ENCODE measurements around the gene NTN5. TPM values are rescaled to one million over a fixed set of nuclear protein-coding genes. Genes with fewer than 3 reads are reported as not detected.

Gene NTN5
- total RNA-seq, 2 experiments from 2014 or later = 1.8 to 2.3 TPM

DNA sequence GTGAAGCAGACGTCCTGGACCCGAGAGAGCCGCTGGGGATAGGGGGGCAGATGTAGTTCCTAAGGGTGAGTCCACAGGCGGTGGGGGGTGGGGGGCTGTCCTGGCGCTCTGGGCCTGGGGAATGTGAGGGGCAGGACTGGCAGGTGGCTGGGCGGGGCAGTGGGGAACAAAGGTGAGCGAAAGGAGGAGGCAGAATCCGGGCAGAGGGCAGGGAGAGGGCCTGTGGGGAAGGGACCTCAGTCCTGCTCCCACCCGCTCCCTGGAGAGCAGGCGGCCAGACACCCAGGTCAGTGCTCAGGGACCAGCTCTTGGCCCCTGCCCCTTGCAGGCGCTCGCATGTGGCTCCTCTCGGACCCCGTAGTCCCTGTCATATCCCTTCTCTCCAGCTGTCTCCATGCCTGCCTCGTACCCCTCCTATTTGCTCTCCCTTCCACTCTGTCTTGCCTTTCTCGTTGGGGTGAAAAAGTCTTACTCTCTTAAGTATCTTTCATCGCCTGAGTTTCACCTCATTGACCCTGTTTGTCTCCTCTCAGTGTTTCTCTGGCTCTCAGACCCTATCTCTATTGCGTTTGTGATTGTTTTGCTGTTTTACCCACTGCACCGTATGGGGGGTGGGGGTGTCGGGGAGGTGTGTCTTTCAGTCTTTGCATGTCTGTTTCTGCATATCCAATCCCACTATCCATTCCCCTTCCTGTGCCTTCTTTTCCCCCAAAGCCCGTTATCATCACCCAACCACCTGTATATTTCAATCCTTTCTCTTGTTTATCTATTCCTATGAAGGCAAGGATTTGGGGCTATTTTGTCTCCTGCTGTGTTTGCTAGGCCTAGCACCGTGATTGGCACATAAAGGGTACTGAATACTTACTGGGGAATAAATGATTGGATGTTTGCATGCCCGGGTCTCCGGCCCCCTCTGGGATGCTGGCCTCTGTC is 47.8 kb downstream of the NTN5 start:
- DNase-seq (no peak), ATAC-seq (ENCODE audit: low read depth) (no peak)
- Mint-ChIP-seq H3K27ac (peak overlapping the region; percentile 97), H3K36me3 (peaks cover 9% of the 10 kb centered on the region), H3K9me3 (no peaks in the 10 kb centered on the region), H3K4me3 (peak overlapping the region; percentile 92), H3K27me3 (no peaks in the 10 kb centered on the region), H3K4me1 (peaks cover 36% of the 10 kb centered on the region)
- POLR2A ChIA-PET = no interaction called here

DNA sequence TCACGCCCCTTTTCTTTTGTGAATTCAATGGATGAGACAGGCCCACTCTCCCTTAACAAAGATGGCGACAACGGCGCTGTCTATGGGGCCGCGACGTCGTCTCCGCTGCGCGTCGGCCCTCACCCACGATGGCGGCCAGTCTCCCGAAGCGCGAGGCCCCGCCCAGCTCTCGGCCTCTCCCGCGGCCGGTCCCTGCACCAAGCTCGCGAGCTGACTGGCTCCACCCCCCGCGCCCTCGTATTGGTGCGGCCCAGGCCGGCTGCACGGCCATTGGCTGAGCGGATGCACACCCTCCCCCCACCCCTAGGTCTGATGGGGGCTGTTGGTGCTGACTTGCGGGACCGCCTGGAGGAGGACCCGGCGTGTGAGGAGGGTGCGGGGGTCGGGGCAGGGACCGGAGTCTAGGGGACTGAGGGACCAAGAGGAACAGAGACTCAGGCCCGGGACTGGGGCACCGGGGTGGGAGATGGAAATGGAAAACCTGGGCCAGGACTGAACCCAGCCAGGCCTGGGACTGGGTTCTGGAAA is 48.7 kb downstream of the NTN5 start:
- H3K27ac Mint-ChIP-seq = peak overlapping the region; percentile 97
- peaks cover 41% of the 10 kb centered on the region for H3K4me1 Mint-ChIP-seq
- peak; percentile 82 for ATAC-seq (ENCODE audit: low read depth)
- POLR2A ChIA-PET = interaction anchor here (0.8 to 2.9 kb wide), 5 partner anchors 9 to 22 kb away, joined by 3 to 23 read pairs (median 4); partner anchors contain the start of gene DBP
- H3K36me3 Mint-ChIP-seq = peaks cover 12% of the 10 kb centered on the region
- H3K27me3 Mint-ChIP-seq = no peaks in the 10 kb centered on the region
- H3K9me3 Mint-ChIP-seq = no peaks in the 10 kb centered on the region
- DNase-seq = peak; percentile 98
- peak overlapping the region; percentile 92 for H3K4me3 Mint-ChIP-seq

DNA sequence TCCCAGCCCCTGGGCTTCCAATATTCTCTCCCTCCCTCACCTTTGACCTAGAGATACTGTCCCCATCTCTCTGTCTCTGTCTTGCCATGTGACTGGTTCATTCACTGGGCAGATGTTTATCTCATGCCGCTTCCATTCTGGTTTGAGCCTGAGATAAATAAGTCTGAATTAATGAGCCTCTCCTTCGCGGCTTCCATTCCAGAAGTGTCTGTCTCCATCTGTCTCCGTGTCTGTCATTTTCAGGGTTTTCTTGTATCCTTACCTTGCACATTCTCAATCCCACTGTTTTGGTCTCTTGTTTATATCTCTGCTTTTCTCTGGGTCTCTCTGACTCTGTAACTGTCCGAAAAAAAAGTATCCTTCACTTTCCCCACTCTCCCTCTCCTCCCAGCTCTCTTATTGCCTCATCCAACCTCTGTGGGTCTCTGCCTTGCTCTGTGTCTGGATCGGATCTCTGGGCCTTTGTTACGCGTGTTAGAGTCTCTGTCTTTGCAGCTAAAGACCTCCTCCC is 49.2 kb downstream of the NTN5 start:
- Mint-ChIP-seq H3K4me3 (peak overlapping the region; percentile 92), H3K9me3 (no peaks in the 10 kb centered on the region), H3K27me3 (no peaks in the 10 kb centered on the region), H3K27ac (peak overlapping the region; percentile 97), H3K36me3 (peaks cover 14% of the 10 kb centered on the region), H3K4me1 (peaks cover 41% of the 10 kb centered on the region)
- POLR2A ChIA-PET = interaction anchor here (0.8 to 2.9 kb wide), 5 partner anchors 9 to 23 kb away, joined by 3 to 23 read pairs (median 4); partner anchors contain the start of gene DBP
- no peak for ATAC-seq (ENCODE audit: low read depth)
- DNase-seq = no peak

DNA sequence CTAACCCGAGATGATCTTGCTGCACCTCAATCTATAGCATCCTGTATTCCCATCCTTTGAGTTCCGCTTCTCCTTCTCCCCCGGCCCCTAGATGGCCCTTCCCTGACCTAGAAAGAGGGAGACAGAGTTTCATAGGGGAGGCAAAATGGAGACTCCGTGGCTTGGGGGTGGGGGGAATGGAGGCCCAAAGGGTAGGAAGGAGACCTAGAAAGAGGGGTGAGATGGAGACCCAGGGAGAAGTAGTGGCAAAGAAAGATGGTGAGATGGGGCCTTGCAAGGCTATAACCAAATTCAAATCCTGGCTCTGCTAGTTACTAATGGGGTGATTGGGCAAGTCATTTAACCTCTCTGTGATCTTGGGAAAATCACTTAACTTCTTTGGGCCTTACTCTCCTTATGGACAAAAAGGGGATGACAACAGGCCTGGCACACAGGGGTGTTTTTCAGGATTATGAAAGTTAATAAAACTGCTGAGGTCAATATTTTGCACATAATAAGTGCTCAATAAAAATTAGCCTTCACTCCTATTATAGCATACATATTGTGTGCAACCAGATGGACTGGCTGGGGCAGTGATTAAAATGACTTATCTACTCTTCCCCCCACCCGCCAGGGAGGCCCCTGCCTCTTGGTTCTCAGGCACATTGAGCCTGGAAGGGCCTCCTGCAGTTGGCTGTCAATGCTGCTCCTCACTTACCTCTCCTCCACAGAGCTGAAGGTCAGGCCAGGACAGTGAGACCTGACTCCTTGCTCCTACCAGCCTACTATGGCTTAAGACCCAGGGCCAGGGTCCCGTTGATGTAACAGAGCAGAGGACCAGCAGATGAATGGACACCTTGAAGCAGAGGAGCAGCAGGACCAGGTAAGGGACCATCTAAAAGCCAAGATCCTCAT is 52.9 kb downstream of the NTN5 start:
- POLR2A ChIA-PET = interaction anchor here (0.9 to 3.1 kb wide), 16 partner anchors 8 to 373 kb away, joined by 3 to 37 read pairs (median 5); partner anchors contain the start of genes BCAT2, CA11, DBP and GYS1
- H3K4me1 Mint-ChIP-seq = peaks cover 44% of the 10 kb centered on the region
- ATAC-seq (ENCODE audit: low read depth) (no peak), DNase-seq (peak; percentile 24)
- no peaks in the 10 kb centered on the region for H3K9me3 Mint-ChIP-seq
- H3K27me3 Mint-ChIP-seq = no peaks in the 10 kb centered on the region
- H3K27ac Mint-ChIP-seq = peak overlapping the region; percentile 98
- peaks cover 31% of the 10 kb centered on the region for H3K36me3 Mint-ChIP-seq
- peak overlapping the region; percentile 95 for H3K4me3 Mint-ChIP-seq

DNA sequence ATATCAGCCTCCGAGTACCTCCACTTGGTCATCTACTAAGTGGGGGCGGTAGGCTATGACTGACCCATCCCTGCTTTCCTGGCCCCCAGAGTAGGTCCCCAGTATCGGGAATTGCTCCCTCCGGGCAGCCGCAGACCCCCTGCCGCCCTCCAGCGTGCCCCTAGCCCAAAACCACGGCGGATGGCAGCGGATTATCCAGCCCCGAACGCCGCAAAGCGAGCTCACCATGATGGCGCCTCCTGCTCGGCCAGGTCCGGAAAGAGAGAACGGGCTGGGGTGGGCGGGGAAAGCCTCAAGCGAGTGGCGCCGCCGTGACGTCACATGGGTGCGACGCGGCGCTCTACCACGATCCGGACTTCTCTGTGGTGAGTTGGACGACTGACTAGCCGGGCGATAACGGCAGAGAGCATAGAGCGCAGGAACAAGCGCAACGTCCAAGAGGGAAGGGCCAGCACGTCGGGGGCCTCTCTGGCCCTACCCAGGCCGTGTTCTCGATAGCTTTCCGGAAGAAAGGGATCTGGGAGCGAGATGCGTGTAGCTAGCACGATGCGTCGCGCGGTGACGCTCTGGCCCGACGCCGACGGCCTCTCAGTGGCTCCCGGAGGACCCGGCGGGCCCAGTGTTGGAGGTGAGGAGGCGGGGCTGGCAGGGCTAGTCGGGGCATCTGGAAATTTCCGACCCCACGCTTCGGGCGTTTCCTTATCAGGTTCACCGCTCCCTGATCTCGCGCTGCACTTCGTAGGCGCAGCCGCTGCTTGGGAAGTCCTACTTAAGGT is 53.7 kb downstream of the NTN5 start, which contains the start of the genes RPL18 and SPHK2:
RPL18 (minus strand) TSS at position 263 of the 776 bp plus-strand sequence; CDS start at position 228, 35 bp downstream.
SPHK2 (plus strand) TSS at position 591 of the 776 bp plus-strand sequence. CDS start 1,009 bp downstream, outside the sequence.
- Mint-ChIP-seq H3K27ac (peak within 1 kb of the TSS; percentile 98), H3K27me3 (no peaks in the 10 kb centered on the region), H3K4me1 (peaks cover 39% of the 10 kb centered on the region), H3K4me3 (peak within 1 kb of the TSS; percentile 95), H3K9me3 (no peaks in the 10 kb centered on the region), H3K36me3 (peaks cover 31% of the 10 kb centered on the region)
- DNase-seq = peak; percentile 96
- peak; percentile 81 for ATAC-seq (ENCODE audit: low read depth)
- POLR2A ChIA-PET = interaction anchor here (0.6 to 3.1 kb wide), 20 partner anchors 9 to 1284 kb away, joined by 3 to 37 read pairs (median 5); partner anchors contain the start of genes BCAT2, CA11, DBP and GYS1

DNA sequence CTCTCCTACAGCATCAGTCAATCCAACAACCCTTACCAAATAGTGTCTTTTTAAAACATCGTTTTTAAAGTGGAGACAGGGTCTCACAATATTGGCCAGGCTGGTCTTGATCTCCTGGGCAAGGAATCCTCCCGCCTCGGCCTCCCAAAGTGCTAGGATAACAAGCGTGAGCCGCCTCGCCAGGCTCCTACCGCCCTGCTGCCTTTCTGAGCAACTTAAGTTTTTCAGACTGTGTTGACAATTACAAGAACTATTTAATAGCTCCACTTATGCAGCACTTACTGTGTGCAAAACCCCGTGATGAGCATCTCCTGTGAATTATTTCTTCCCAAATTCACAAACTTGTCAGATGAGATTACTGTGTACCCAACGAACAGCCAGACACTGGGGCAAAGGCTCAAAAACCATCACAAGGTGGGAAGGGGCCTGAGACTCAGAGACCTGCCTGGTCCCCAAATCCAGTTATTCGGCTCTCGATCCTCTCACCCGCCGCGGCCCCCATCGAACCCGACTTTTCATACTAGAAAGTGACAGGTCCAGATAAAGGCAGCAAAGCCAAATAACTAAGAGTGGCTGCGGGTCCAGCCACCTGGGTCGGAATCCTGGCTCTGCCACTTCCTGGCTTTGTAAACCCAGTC is 54.4 kb downstream of the NTN5 start:
- Mint-ChIP-seq H3K4me1 (peaks cover 34% of the 10 kb centered on the region), H3K36me3 (peaks cover 27% of the 10 kb centered on the region), H3K27me3 (no peaks in the 10 kb centered on the region), H3K9me3 (no peaks in the 10 kb centered on the region), H3K27ac (peak overlapping the region; percentile 98), H3K4me3 (peak overlapping the region; percentile 95)
- ATAC-seq (ENCODE audit: low read depth) = no peak
- no peak for DNase-seq
- POLR2A ChIA-PET = interaction anchor here (0.6 to 3.1 kb wide), 18 partner anchors 9 to 1284 kb away, joined by 3 to 37 read pairs (median 5); partner anchors contain the start of genes BCAT2, CA11, DBP and GYS1

DNA sequence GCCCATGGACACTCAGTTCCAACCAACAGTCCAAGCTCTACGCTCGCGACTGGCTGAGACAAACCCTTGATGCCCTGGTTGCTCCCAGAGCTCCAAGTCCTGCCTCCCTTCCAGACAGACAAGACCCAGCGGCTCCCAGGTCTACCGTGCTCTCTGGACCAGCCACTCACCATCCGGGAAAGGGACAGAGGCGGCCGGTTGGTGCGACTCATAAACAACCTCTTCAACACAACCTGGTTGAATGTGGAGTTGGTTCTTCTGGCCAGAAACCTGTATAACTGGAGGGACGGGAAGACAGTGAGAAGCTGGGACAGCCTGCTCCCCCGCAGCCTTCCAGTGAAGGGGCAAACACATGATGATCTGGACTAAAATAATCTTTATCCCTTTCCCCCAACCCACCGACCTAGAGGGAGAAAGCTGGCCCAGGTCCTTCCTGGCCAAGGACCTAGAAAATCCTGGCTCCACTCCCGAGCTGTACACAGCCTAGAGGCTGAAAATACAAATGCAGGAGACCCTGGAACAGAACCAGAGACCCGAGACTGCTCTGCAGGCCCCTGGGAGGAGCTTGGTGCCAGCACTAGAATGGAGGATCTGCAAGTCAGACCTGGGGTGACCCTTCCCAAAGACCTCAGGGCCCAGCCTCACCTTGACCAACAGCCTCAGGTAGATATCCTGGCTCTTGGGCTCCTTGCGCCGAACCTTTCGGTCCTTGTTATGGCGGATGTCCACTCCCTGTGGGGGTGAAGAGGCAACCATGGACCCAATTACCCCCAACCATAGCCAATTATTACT is 55.5 kb downstream of the NTN5 start:
- peak overlapping the region; percentile 98 for H3K27ac Mint-ChIP-seq
- POLR2A ChIA-PET = interaction anchor here (0.9 to 1.3 kb wide), 4 partner anchors 9 to 28 kb away, joined by 3 read pairs; no protein-coding TSS in a partner anchor
- peaks cover 24% of the 10 kb centered on the region for H3K36me3 Mint-ChIP-seq
- H3K4me1 Mint-ChIP-seq = peaks cover 30% of the 10 kb centered on the region
- ATAC-seq (ENCODE audit: low read depth) (no peak), DNase-seq (peak; percentile 25)
- H3K9me3 Mint-ChIP-seq = no peaks in the 10 kb centered on the region
- peak overlapping the region; percentile 95 for H3K4me3 Mint-ChIP-seq
- H3K27me3 Mint-ChIP-seq = no peaks in the 10 kb centered on the region

DNA sequence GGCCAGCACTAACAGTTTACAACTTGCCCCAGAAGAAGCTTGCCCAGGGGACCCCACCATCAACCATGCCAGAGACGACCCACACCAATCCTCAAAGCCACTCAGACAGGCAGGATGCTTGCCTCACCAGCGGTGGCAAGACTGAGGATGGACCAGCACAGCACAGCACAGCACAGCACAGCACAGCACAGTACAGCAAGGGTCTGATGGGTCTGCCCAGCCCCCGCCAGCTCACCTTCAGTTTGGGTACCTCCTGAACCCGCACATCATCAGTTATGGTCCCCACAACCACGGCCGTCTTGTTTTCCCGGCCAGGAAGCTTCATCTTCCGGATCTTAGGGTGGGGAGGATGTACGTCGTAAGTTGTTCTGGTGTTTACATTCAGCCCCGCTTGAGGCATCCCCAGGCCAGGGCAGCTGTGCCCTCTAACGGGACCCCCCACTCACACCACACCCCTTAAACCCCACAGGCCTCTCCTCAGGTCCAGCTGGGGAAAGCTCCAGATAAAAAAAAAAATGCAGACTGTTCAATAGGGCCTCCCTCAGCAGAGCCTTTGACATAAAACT is 56.2 kb downstream of the NTN5 start:
- ATAC-seq (ENCODE audit: low read depth) = no peak
- H3K36me3 Mint-ChIP-seq = peaks cover 22% of the 10 kb centered on the region
- no peaks in the 10 kb centered on the region for H3K9me3 Mint-ChIP-seq
- peak overlapping the region; percentile 43 for H3K27ac Mint-ChIP-seq
- no peak for DNase-seq
- POLR2A ChIA-PET = interaction anchor here (0.6 to 1.3 kb wide), 4 partner anchors 8 to 42 kb away, joined by 3 to 5 read pairs (median 3); no protein-coding TSS in a partner anchor
- H3K4me3 Mint-ChIP-seq = peak overlapping the region; percentile 95
- peaks cover 26% of the 10 kb centered on the region for H3K4me1 Mint-ChIP-seq
- H3K27me3 Mint-ChIP-seq = no peaks in the 10 kb centered on the region

DNA sequence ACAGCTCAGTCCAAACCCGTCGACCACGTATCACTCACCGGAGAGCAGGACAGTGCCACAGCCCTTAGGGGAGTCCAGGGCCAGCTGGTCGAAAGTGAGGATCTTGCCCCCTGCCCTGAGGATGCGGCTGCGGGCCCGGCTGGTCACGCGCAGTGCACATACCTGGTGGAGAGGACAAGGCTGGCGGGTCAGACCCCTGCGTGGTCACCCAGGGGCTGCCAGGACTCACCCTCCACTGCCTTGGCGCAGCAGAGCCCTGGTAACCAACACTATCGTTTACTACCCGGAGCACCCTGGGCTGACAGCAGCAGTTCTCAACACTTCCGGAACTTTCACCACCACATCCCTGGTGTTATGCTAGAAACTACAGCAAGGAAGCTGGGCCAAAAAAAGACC is 56.8 kb downstream of the NTN5 start:
- ATAC-seq (ENCODE audit: low read depth) (no peak), DNase-seq (peak; percentile 28)
- Mint-ChIP-seq H3K27ac (peak overlapping the region; percentile 43), H3K9me3 (no peaks in the 10 kb centered on the region), H3K4me1 (peaks cover 23% of the 10 kb centered on the region), H3K27me3 (no peaks in the 10 kb centered on the region), H3K4me3 (peak overlapping the region; percentile 95), H3K36me3 (peaks cover 22% of the 10 kb centered on the region)
- POLR2A ChIA-PET = interaction anchor here (0.6 kb wide), 1 partner anchor 41 kb away, joined by 5 read pairs; no protein-coding TSS in a partner anchor

DNA sequence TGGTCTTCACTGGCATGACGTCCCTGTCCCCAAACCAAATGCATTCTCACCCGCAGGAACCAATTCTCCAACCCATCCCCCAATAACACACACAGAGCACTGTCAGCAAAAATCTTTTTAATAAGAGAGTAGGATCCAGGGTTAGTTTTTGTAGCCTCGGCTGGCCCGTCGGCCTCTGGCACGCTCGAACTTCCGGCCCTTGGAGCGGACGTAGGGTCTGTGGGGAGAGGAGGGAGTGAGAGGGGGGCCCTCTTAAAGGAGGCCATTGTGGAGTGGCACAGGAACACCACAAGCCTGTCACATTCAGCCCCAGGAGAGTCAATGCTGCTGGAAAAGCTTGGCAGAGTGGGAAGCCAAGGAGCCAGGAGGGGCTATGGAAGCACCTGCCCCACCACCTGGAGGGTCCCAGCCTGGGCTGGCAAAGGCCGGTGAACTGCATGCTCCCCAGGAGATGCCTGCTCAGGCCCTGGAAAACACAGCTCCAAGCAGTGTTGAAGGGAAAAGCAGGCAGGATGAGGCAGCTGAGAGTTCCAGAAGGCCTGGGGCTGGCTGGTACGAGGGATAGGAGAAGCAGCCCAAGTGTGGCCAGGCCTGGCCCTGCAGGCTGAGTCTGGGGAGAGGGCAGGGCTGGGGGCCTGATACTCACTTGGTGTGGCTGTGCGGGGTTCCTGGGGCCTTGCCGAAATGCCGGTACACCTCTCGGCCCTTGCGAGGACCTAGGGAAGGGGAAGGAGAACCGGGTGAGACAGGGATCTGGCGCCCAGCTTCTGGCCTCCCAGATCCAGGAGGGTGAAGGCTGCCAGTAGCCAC is 57.4 kb downstream of the NTN5 start:
- POLR2A ChIA-PET = interaction anchor here (0.6 kb wide), 1 partner anchor 41 kb away, joined by 5 read pairs; no protein-coding TSS in a partner anchor
- Mint-ChIP-seq H3K4me3 (no peak overlapping the region), H3K27me3 (no peaks in the 10 kb centered on the region), H3K4me1 (peaks cover 23% of the 10 kb centered on the region), H3K9me3 (no peaks in the 10 kb centered on the region), H3K27ac (peak overlapping the region; percentile 25), H3K36me3 (peaks cover 22% of the 10 kb centered on the region)
- DNase-seq (peak; percentile 25), ATAC-seq (ENCODE audit: low read depth) (no peak)
